Fibroblast of mammary gland (primary cell): Measurements from ENCODE around the gene GPRC5C.

Experiments
- DNase-seq: peaks from one replicate; pipeline ENCODE4 v3.0.0-alpha.2; 2010; ENCODE audit warnings: low read depth
- H3K4me3 ChIP-seq: 2 replicates; pipeline ENCODE4 v1.5.1; 2011; ENCODE audit warnings: low read depth, mild to moderate bottlenecking, low read length, moderate library complexity; ENCODE audit not compliant: control insufficient read depth
- TF ChIP-seq, protein P1 (sequence below): conservative IDR thresholded peaks from 2 replicates; pipeline ENCODE4 v1.5.1; 2011; ENCODE audit warnings: low read depth, low read length, inconsistent platforms; ENCODE audit not compliant: control insufficient read depth, insufficient read depth

Gene GPRC5C

GRCh38 chr17:74389084-74389753 lies 42.7 kb upstream of the GPRC5C start:
- H3K4me3 ChIP-seq: no peak overlapping the region
- no peak for DNase-seq
- TF ChIP-seq, protein P1, sequence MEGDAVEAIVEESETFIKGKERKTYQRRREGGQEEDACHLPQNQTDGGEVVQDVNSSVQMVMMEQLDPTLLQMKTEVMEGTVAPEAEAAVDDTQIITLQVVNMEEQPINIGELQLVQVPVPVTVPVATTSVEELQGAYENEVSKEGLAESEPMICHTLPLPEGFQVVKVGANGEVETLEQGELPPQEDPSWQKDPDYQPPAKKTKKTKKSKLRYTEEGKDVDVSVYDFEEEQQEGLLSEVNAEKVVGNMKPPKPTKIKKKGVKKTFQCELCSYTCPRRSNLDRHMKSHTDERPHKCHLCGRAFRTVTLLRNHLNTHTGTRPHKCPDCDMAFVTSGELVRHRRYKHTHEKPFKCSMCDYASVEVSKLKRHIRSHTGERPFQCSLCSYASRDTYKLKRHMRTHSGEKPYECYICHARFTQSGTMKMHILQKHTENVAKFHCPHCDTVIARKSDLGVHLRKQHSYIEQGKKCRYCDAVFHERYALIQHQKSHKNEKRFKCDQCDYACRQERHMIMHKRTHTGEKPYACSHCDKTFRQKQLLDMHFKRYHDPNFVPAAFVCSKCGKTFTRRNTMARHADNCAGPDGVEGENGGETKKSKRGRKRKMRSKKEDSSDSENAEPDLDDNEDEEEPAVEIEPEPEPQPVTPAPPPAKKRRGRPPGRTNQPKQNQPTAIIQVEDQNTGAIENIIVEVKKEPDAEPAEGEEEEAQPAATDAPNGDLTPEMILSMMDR: no peak

DNA sequence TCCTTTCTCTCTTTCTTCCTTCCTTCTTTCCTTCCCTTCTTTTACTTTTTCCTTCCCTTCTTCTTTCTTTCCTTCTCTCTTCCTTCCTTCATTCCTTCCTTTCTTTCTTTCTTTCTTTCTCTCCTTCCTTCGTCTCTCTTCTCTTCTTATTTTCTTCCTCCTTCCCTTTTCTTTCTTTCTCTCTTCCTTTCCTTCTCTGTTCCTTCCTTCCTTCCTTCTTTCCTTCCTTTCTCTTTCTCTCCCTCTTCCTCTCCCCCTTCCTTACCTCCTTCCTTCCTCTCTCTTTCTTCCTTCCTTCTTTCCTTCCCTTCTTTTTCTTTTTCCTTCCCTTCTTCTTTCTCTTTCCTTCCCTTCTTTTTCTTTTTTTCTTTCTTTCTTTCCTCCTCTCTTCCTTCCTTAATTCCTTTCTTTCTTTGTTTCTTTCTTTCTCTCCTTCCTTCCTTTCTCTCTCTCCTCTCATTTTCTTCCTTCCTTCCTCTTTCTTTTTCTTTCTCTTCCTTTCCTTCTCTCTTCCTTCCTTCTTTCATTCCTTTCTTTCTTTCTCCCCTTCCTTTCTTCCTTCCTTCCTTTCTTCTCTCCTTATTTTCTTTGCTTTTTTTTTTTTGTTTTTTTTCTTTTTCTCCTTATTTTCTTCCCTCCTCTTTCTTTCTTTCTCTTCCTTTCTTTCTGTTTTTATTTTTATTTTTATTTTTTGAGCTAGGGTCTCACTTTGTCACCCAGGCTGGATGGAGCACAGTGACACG lies 41.8 kb upstream of the GPRC5C start:
- TF ChIP-seq, protein P1: no peak
- no peak for DNase-seq

DNA sequence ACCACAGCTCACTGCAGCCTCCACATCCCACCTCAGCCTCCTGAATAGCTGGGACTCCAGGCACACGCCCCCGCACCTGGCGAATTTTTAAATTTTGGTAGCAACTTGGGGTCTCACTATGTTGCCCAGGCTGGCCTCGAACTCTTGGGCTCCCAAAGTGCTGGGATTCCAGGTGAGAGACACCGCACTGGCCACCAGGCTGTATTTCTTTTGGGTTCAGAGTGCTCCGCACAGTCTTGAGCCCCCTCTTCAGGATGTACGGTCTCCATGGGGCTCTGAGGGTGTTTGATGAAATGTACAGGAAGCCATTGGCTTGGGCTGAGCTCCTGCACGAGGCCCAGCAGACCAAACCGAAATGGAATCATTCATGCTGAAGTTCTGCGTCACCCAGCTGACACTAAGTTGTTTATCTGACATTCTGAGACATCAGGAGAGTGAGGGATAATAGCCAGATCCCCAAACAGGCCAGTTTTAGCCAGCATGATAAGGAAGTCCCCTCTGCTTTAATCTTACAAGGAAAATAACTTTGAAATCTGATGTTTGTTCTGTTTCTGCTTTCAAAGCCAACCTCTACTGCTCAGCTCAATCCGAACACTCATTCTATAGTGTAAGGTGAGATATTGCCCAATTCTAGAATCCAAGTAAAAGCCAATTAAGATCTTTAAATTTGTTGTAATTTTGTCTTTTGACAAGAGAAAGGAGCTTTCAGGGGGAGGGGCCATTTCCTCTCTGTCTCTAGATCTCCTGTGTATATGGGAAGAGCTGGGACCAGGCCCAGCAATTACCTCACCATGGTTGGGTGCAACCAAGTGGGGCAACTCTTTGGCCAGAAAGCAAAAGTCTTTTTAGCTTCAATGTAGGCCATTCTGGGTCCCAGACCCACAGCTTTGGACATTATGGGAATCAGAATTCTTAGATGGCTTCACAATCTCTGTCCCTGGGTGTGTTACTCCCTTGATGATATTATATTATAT lies 40.9 kb upstream of the GPRC5C start:
- TF ChIP-seq, protein P1: no peak
- DNase-seq: no peak

More for the DNA sequence above, 41.8 kb upstream of the GPRC5C start:
- no peak overlapping the region for H3K4me3 ChIP-seq

GRCh38 chr17:74391771-74392170 lies 40.1 kb upstream of the GPRC5C start:
- no peak for DNase-seq
- TF ChIP-seq, protein P1: no peak
- no peak overlapping the region for H3K4me3 ChIP-seq

More for the DNA sequence above, 40.9 kb upstream of the GPRC5C start:
- H3K4me3 ChIP-seq: no peak overlapping the region

DNA sequence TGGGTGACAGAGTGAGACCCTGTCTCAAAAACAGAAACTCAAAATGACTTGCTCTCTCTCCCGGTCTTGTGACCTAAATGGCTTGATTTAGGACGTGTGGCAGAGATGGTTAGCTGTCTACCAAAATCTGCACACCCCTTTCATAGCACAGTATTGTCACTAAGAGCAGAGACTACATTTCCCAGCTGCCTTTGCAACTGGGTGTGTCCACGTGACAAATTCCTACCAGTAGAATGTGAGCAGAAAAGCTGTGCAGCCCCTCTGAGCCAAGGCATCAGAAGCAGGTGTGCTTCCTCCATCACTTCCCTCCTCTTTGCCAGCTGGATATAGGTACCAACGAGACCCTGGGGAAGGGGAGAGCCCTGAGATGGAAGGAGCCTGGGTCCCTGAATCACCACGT lies 39.0 kb upstream of the GPRC5C start:
- no peak overlapping the region for H3K4me3 ChIP-seq
- TF ChIP-seq, protein P1: no peak
- no peak for DNase-seq

GRCh38 chr17:74393346-74393942 lies 38.4 kb upstream of the GPRC5C start:
- TF ChIP-seq, protein P1: no peak
- DNase-seq: peak; percentile 77
- no peak overlapping the region for H3K4me3 ChIP-seq
